HCT116 (cell line): ENCODE measurements around the gene TGDS.

Experiments used
- POLR2AphosphoS5 ChIP-seq: IDR thresholded peaks from 2 replicates; pipeline ENCODE4 v1.6.1; 2011; ENCODE audit warnings: mild to moderate bottlenecking, low read depth, low read length, moderate library complexity
- TF ChIP-seq, protein P1 (sequence below): IDR thresholded peaks from 2 replicates; pipeline ENCODE4 v1.6.1; 2012; ENCODE audit warnings: low read depth

DNA sequence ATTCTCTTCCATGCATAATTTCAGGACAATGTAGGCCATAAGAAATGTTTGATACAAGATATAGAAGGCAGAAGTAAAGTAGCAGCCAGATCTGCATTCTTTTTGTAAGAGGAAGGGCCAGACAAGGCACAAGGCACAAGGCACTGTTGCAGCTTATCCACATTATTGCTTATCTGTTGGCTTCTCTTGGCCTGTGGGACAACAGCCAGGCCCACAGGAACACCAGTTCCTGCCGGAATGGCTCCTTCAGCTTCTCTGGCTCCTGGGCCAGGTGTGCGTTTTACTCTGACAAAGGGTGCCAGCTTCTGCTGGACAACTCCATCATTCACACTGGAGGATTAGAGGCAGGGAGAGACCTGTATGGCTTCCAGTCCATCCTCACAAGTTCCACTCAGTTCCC, 34.9 kb upstream of the TGDS start:
- TF ChIP-seq, protein P1, sequence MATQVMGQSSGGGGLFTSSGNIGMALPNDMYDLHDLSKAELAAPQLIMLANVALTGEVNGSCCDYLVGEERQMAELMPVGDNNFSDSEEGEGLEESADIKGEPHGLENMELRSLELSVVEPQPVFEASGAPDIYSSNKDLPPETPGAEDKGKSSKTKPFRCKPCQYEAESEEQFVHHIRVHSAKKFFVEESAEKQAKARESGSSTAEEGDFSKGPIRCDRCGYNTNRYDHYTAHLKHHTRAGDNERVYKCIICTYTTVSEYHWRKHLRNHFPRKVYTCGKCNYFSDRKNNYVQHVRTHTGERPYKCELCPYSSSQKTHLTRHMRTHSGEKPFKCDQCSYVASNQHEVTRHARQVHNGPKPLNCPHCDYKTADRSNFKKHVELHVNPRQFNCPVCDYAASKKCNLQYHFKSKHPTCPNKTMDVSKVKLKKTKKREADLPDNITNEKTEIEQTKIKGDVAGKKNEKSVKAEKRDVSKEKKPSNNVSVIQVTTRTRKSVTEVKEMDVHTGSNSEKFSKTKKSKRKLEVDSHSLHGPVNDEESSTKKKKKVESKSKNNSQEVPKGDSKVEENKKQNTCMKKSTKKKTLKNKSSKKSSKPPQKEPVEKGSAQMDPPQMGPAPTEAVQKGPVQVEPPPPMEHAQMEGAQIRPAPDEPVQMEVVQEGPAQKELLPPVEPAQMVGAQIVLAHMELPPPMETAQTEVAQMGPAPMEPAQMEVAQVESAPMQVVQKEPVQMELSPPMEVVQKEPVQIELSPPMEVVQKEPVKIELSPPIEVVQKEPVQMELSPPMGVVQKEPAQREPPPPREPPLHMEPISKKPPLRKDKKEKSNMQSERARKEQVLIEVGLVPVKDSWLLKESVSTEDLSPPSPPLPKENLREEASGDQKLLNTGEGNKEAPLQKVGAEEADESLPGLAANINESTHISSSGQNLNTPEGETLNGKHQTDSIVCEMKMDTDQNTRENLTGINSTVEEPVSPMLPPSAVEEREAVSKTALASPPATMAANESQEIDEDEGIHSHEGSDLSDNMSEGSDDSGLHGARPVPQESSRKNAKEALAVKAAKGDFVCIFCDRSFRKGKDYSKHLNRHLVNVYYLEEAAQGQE, result no peak
- no peak for TF ChIP-seq POLR2AphosphoS5
